ENCODE data around the gene ABTB2.

DNA sequence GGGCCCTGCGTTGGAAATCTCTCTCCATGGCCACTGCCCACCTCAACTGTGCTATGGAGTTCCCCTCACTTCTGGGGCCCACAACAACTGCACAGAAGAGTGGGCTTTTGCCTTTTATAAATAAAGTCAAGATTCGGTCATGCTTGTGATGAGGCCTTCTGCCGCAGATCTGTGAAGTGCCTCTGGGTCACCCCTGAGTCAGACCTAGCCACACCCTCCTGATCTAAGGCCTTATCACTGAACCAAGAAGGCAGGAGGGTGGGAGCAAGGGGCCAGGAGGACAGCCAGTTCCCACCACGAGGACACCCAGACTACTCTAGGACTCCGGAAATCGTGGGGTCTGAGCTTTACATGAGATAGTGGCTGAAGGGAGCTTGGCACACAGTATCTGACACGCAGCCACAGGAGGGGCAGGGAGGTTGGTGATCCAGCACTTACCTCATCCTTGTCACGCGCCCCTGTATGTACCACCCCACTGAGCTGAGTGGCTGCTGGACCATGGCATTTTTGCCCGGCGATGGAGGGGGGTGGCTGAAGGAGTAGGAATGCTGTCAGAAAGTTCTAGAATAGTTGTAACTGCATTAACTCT, 115.7 kb downstream of the ABTB2 start:
- TF ChIP-seq POLR2A (IDR thresholded peaks at IDR 0.05) (no peak), CTCF (IDR thresholded peaks at IDR 0.05) (no peak), POLR2AphosphoS5 (IDR thresholded peaks at IDR 0.05) (no peak), EP300 (IDR thresholded peaks at IDR 0.05) (no peak)
